Endothelial cell of coronary artery (primary cell): ENCODE results near the gene IL17D. TPM values are rescaled to one million over a fixed set of nuclear protein-coding genes. Genes with fewer than 3 reads are reported as not detected.

ENCODE experiments used
- total RNA-seq: library from RNA; depleted of rRNA; stranded (reverse); fragments of >200 nt; gene quantifications from 2 replicates; pipeline ENCODE4 v1.2.3, GENCODE V29; 2014

IL17D gene
- total RNA-seq: 3.4 and 4.2 TPM in 2 replicates

GRCh38 chr13:20702915-20703779, at the start of gene IL17D:
IL17D (plus strand) TSS chr13:20703699; CDS start chr13:20704002, 303 bp downstream.

Other genes starting within 250 kb of the IL17D start
- 25.6 and 32.3 TPM in 2 replicates for gene CRYL1, start 177.8 kb upstream of the IL17D start, total RNA-seq
- 9.6 TPM in 2 replicates for gene IFT88, start 136.5 kb upstream of the IL17D start, total RNA-seq
- 7.1 and 9.4 TPM in 2 replicates for gene EEF1AKMT1, start 70.3 kb downstream of the IL17D start, total RNA-seq
- gene XPO4, start 199.0 kb downstream of the IL17D start, total RNA-seq: 19.0 and 21.2 TPM in 2 replicates